Activated B cell treated with CpG ODN at 0.5 μM for 24 hours (primary cell): ENCODE results near the gene ACVR1B. TPM values are rescaled to one million over a fixed set of nuclear protein-coding genes. Genes with fewer than 3 reads are reported as not detected.

Source experiments
- ATAC-seq: fragments of 200-7000 bp; cut with Tn5 transposase; one replicate; pipeline ENCODE4 v1.10.0; 2021; ENCODE audit warnings: low read depth, mild to moderate bottlenecking, moderate library complexity
- CTCF ChIA-PET: fragments of 350-600 bp; sonication (Branson Sonifier 250); formaldehyde crosslinking; loops from one replicate; lab custom pipeline; 2021; ENCODE audit warnings: antibody characterized with exemption; lab: Charles Lee
- POLR2A ChIA-PET: fragments of 350-600 bp; sonication (Branson Sonifier 250); formaldehyde crosslinking; loops from one replicate; lab custom pipeline; 2021; ENCODE audit warnings: antibody characterized with exemption; lab: Charles Lee
- DNase-seq: peaks from one replicate; pipeline ENCODE4 v3.0.0; 2022
- H3K27ac Mint-ChIP-seq: one replicate; pipeline ENCODE4 v1.8.0; 2020; ENCODE audit warnings: mixed read lengths
- H3K27me3 Mint-ChIP-seq: one replicate; pipeline ENCODE4 v1.8.0; 2021; ENCODE audit warnings: mixed read lengths
- H3K36me3 Mint-ChIP-seq: one replicate; pipeline ENCODE4 v1.8.0; 2021; ENCODE audit warnings: low read depth, mixed read lengths
- H3K4me1 Mint-ChIP-seq: one replicate; pipeline ENCODE4 v1.8.0; 2021; ENCODE audit warnings: mixed read lengths
- H3K4me3 Mint-ChIP-seq: one replicate; pipeline ENCODE4 v1.8.0; 2020; ENCODE audit warnings: mild to moderate bottlenecking, mixed read lengths
- H3K9me3 Mint-ChIP-seq: one replicate; pipeline ENCODE4 v1.8.0; 2020; ENCODE audit warnings: mixed read lengths
- CTCF ChIP-seq: fragments of 200-600 bp; IDR thresholded peaks from one replicate; pipeline ENCODE4 v1.8.0; 2022; ENCODE audit warnings: antibody characterized with exemption, mild to moderate bottlenecking
- intact Hi-C: fragments of 100-400 bp; cut with micrococcal nuclease; formaldehyde crosslinking; loops from one replicate; pipeline ENCODE4 v1.15.1; 2024
- total RNA-seq: library from RNA; stranded (reverse); gene quantifications from 2 replicates; pipeline ENCODE4 v1.2.3, GENCODE V29; 2022

ACVR1B gene
- total RNA-seq, 1 donor from 2014 or later: 10.0 TPM

GRCh38 chr12:51969643-51970042 lies 18.1 kb downstream of the ACVR1B start:
- no peak for ATAC-seq
- Mint-ChIP-seq H3K9me3 (no peaks in the 10 kb centered on the region), H3K36me3 (no peaks in the 10 kb centered on the region), H3K27ac (no peak overlapping the region), H3K4me3 (no peak overlapping the region), H3K27me3 (no peaks in the 10 kb centered on the region), H3K4me1 (peaks cover 49% of the 10 kb centered on the region)
- ChIA-PET POLR2A (no interaction called here), CTCF (interaction anchor here (1.8 to 2.5 kb wide), 3 partner anchors 8 to 148 kb away, joined by 6 to 9 read pairs (median 8); no protein-coding TSS in a partner anchor)
- TF ChIP-seq CTCF: no peak
- intact Hi-C loops: loop anchor here (10.0 kb wide), 1 partner anchor 95 kb away; no protein-coding TSS in a partner anchor
- DNase-seq: no peak

GRCh38 chr12:51970904-51971646 lies 19.6 kb downstream of the ACVR1B start:
- intact Hi-C loops: loop anchor here (1.0 to 10.0 kb wide), 3 partner anchors 9 to 96 kb away; partner anchors contain the start of gene ACVR1B
- H3K27me3 Mint-ChIP-seq: no peaks in the 10 kb centered on the region
- POLR2A ChIA-PET: interaction anchor here (0.6 to 1.2 kb wide), 5 partner anchors 10 to 77 kb away, joined by 3 read pairs; partner anchors contain the start of gene TAMALIN
- peaks cover 6% of the 10 kb centered on the region for H3K36me3 Mint-ChIP-seq
- peak overlapping the region; percentile 63 for H3K27ac Mint-ChIP-seq
- no peak for TF ChIP-seq CTCF
- no peaks in the 10 kb centered on the region for H3K9me3 Mint-ChIP-seq
- DNase-seq (peak; percentile 23), ATAC-seq (peak; percentile 85)
- CTCF ChIA-PET: interaction anchor here (0.7 to 2.5 kb wide), 10 partner anchors 9 to 147 kb away, joined by 3 to 10 read pairs (median 5); no protein-coding TSS in a partner anchor
- peak overlapping the region; percentile 69 for H3K4me3 Mint-ChIP-seq
- H3K4me1 Mint-ChIP-seq: peaks cover 54% of the 10 kb centered on the region

GRCh38 chr12:51971679-51972421 lies 20.4 kb downstream of the ACVR1B start:
- TF ChIP-seq CTCF: no peak
- H3K9me3 Mint-ChIP-seq: no peaks in the 10 kb centered on the region
- intact Hi-C loops: loop anchor here (1.0 to 10.0 kb wide), 3 partner anchors 8 to 97 kb away; partner anchors contain the start of gene ACVR1B
- peaks cover 14% of the 10 kb centered on the region for H3K36me3 Mint-ChIP-seq
- peak overlapping the region; percentile 69 for H3K4me3 Mint-ChIP-seq
- ATAC-seq (peak; percentile 32), DNase-seq (no peak)
- no peaks in the 10 kb centered on the region for H3K27me3 Mint-ChIP-seq
- H3K4me1 Mint-ChIP-seq: peaks cover 54% of the 10 kb centered on the region
- ChIA-PET POLR2A (interaction anchor here (0.7 to 1.2 kb wide), 5 partner anchors 9 to 78 kb away, joined by 3 to 10 read pairs (median 3); partner anchors contain the start of genes ACVR1B and TAMALIN), CTCF (interaction anchor here (1.0 to 2.5 kb wide), 5 partner anchors 9 to 146 kb away, joined by 3 to 10 read pairs (median 6); no protein-coding TSS in a partner anchor)
- peak overlapping the region; percentile 63 for H3K27ac Mint-ChIP-seq

DNA sequence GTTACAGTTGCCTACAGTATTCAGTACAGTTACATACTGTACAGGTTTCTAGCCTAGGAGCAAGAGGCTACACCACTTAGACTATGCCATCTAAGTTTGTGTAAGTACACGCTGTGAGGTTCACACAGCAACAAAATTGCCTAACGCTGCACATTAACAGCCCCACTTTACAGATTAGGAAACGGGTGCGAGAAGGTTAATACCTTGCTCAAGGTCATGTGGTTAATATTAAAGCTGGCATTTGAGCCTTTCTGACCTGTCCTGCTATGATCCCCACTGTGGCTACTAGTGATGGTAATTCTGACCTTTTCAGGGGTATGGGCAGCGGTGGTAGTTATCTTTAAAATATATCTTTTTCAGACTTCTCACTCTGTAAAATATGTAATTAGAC lies 20.9 kb downstream of the ACVR1B start:
- peaks cover 54% of the 10 kb centered on the region for H3K4me1 Mint-ChIP-seq
- POLR2A ChIA-PET: interaction anchor here (0.7 to 1.2 kb wide), 3 partner anchors 8 to 34 kb away, joined by 3 to 10 read pairs (median 4); partner anchors contain the start of genes ACVR1B and TAMALIN
- intact Hi-C loops: loop anchor here (10.0 kb wide), 1 partner anchor 98 kb away; no protein-coding TSS in a partner anchor
- H3K36me3 Mint-ChIP-seq: peaks cover 16% of the 10 kb centered on the region
- ATAC-seq (no peak), DNase-seq (no peak)
- TF ChIP-seq CTCF: no peak
- H3K27ac Mint-ChIP-seq: no peak overlapping the region
- CTCF ChIA-PET: interaction anchor here (1.0 to 2.5 kb wide), 3 partner anchors 9 to 53 kb away, joined by 3 to 10 read pairs (median 8); no protein-coding TSS in a partner anchor
- H3K27me3 Mint-ChIP-seq: no peaks in the 10 kb centered on the region
- H3K4me3 Mint-ChIP-seq: peak overlapping the region; percentile 0
- no peaks in the 10 kb centered on the region for H3K9me3 Mint-ChIP-seq
